Panc1 (cell line): Measurements from ENCODE around the gene AATK.

ENCODE experiments used
- CTCF ChIP-seq: fragments of 450-650 bp; IDR thresholded peaks from 2 replicates; pipeline ENCODE4 v1.5.1; 2017; ENCODE audit warnings: mild to moderate bottlenecking
- POLR2AphosphoS5 ChIP-seq: IDR thresholded peaks from 2 replicates; pipeline ENCODE4 v1.6.1; 2012; ENCODE audit warnings: mild to moderate bottlenecking, low read depth, low read length, moderate library complexity
- REST ChIP-seq, 2 experiments: IDR thresholded peaks; 2 replicates each; pipeline ENCODE4 v1.6.1; 2011 to 2012; ENCODE audit warnings: low read depth in 2 of 2, control low read depth in 1 of 2, low read length in 1 of 2, mild to moderate bottlenecking in 1 of 2, moderate library complexity in 1 of 2; ENCODE audit not compliant: insufficient read depth in 1 of 2
- TCF7L2 ChIP-seq: IDR thresholded peaks from 2 replicates; pipeline ENCODE4 v1.6.1; 2011; ENCODE audit warnings: mild to moderate bottlenecking, low read depth, low read length, inconsistent platforms

- TF ChIP-seq CTCF (no peak), REST (IDR thresholded peaks at IDR 0.05; ENCODE audit: insufficient read depth in 1 of 2, low read depth in 2 of 2, low read length in 1 of 2) (no peak), POLR2AphosphoS5 (no peak), TCF7L2 (no peak)
Observed at GRCh38 chr17:81153340-81153803, 12.6 kb downstream of the AATK start.
